Keratinocyte (primary cell): Measurements from ENCODE around the gene NKAPD1. TPM values are rescaled to one million over a fixed set of nuclear protein-coding genes. Genes with fewer than 3 reads are reported as not detected.

Source experiments
- DNase-seq: peaks from one replicate; pipeline ENCODE4 v3.0.0-alpha.2; 2011; ENCODE audit warnings: low read depth, missing footprints, low spot score
- FAIRE-seq: peaks from 2 replicates; lab custom pipeline; 2011; peaks lifted over from hg19 to GRCh38; lab: Jason Lieb, UNC
- H2AFZ ChIP-seq: 2 replicates; pipeline ENCODE4 v1.6.0; 2012; ENCODE audit warnings: low read length, control low read depth, inconsistent platforms; ENCODE audit not compliant: control insufficient read depth
- H3K27ac ChIP-seq: 2 replicates; pipeline ENCODE4 v1.5.1; 2011; ENCODE audit warnings: low read length; ENCODE audit not compliant: control insufficient read depth, insufficient read depth
- H3K27me3 ChIP-seq: 3 replicates; pipeline ENCODE4 v1.6.0; 2011; ENCODE audit warnings: low read length; ENCODE audit not compliant: control insufficient read depth, insufficient read depth; ENCODE audit errors: extremely low read depth
- H3K36me3 ChIP-seq, 2 experiments: 2 replicates in 1 of 2; 3 replicates in 1 of 2; pipeline ENCODE4 v1.5.1; 2011; ENCODE audit warnings: low read length in 2 of 2, mild to moderate bottlenecking in 1 of 2; ENCODE audit not compliant: control insufficient read depth in 2 of 2, insufficient read depth in 2 of 2; ENCODE audit errors: extremely low read depth in 1 of 2
- H3K4me1 ChIP-seq: 3 replicates; pipeline ENCODE4 v1.5.1; 2011; ENCODE audit warnings: low read length; ENCODE audit not compliant: control insufficient read depth, insufficient read depth; ENCODE audit errors: extremely low read depth
- H3K4me2 ChIP-seq: 3 replicates; pipeline ENCODE4 v1.6.0; 2011; ENCODE audit warnings: low read depth, low read length; ENCODE audit not compliant: control insufficient read depth, insufficient read depth; ENCODE audit errors: extremely low read depth
- H3K4me3 ChIP-seq, 3 experiments: fragments of 200-600 bp in 1 of 3; sonication (generic) in 1 of 3; 2 replicates in 2 of 3; 3 replicates in 1 of 3; pipeline ENCODE4 v1.5.1; 2011 to 2016; ENCODE audit warnings: low read length in 3 of 3, mild to moderate bottlenecking in 3 of 3, control low read depth in 2 of 3, inconsistent platforms in 1 of 3, low read depth in 1 of 3, mixed read lengths in 1 of 3, mixed run types in 1 of 3, moderate library complexity in 1 of 3; ENCODE audit not compliant: control insufficient read depth in 2 of 3, insufficient read depth in 2 of 3; ENCODE audit errors: extremely low read depth in 1 of 3
- H3K79me2 ChIP-seq: 2 replicates; pipeline ENCODE4 v1.6.0; 2012; ENCODE audit warnings: low read length; ENCODE audit not compliant: control insufficient read depth, insufficient read depth
- H3K9ac ChIP-seq: 3 replicates; pipeline ENCODE4 v1.6.0; 2011; ENCODE audit warnings: low read length; ENCODE audit not compliant: control insufficient read depth, insufficient read depth; ENCODE audit errors: extremely low read depth
- H3K9me1 ChIP-seq: 3 replicates; pipeline ENCODE4 v1.6.0; 2011; ENCODE audit warnings: low read length; ENCODE audit not compliant: control insufficient read depth, insufficient read depth; ENCODE audit errors: extremely low read depth
- H3K9me3 ChIP-seq: 2 replicates; pipeline ENCODE4 v1.5.1; 2012; ENCODE audit warnings: low read depth, low read length; ENCODE audit not compliant: control insufficient read depth
- H4K20me1 ChIP-seq: 3 replicates; pipeline ENCODE4 v1.6.0; 2011; ENCODE audit warnings: low read length; ENCODE audit not compliant: control insufficient read depth, insufficient read depth; ENCODE audit errors: extremely low read depth
- EZH2 ChIP-seq: IDR thresholded peaks from one replicate; pipeline ENCODE4 v1.6.1; 2012; ENCODE audit warnings: inconsistent platforms, mild to moderate bottlenecking, low read length, moderate library complexity
- dilution Hi-C: fragments of 300-500 bp; cut with MboI; formaldehyde crosslinking; loops from one replicate; pipeline ENCODE4 v1.7.0; 2020; ENCODE audit warnings: low sequenced_read_pairs; ENCODE audit not compliant: extremely low pct_ligation_motif_present
- polyA plus RNA-seq, 5 experiments: library from polyadenylated mRNA; depleted of rRNA in 3 of 5; stranded (reverse) in 3 of 5; stranded (forward) in 1 of 5; unstranded in 1 of 5; fragments of >200 nt; gene quantifications; 1 replicate in 1 of 5; 2 replicates in 3 of 5; 3 replicates in 1 of 5; pipeline versions ENCODE4 v1.2.1 to v1.2.3, GENCODE V29; 2011 to 2012; ENCODE audit warnings: missing spikeins in 2 of 5, low read depth in 1 of 5, low replicate concordance in 1 of 5
- TF ChIP-seq, protein P1 (sequence below), 3 experiments: IDR thresholded peaks in 1 of 3; conservative IDR thresholded peaks in 1 of 3; optimal IDR thresholded peaks in 1 of 3; 2 replicates in 2 of 3; 3 replicates in 1 of 3; pipeline versions ENCODE3 to v1.5.1; 2011; ENCODE audit warnings: low read length in 3 of 3, mild to moderate bottlenecking in 3 of 3, moderate library complexity in 2 of 3, control low read depth in 1 of 3, inconsistent platforms in 1 of 3; ENCODE audit not compliant: insufficient read depth in 2 of 3; ENCODE audit errors: extremely low read depth in 1 of 3

The NKAPD1 gene
- polyA plus RNA-seq, 1 donor (not counting 4 experiments of a cell fraction or from before 2014, with no cell fraction given), result 18.9 TPM

DNA sequence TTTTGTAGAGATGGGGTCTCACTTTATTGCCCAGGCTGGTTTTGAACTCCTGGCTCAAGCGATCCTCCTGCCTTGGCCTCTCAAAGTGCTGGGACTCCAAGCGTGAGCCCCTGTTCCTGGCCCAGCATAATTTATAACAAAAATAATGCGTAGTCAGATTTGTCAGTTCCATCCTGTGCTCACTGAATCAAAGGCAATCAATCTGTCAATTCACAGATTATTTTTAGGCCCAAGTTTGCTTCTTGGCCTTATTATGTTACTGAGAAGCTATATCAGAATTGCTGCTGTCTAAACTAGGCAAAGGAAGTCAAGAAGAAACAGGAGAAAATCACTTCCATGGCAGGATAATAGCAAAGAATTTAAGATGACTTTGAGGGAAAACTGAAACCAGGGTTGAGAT lies 40.2 kb upstream of the NKAPD1 start:
- H3K9me3 ChIP-seq, result no peaks in the 10 kb centered on the region
- H3K4me2 ChIP-seq, result no peak overlapping the region
- peaks cover 12 to 24% of the 10 kb centered on the region in 2 experiments for H3K36me3 ChIP-seq
- H3K79me2 ChIP-seq, result peaks cover 3% of the 10 kb centered on the region
- FAIRE-seq (no peak), DNase-seq (no peak)
- no peaks in the 10 kb centered on the region for H3K27me3 ChIP-seq
- dilution Hi-C loops, result no loop called here
- H3K4me1 ChIP-seq, result no peaks in the 10 kb centered on the region
- no peaks in the 10 kb centered on the region for H4K20me1 ChIP-seq
- TF ChIP-seq EZH2, result no peak
- TF ChIP-seq, protein P1, sequence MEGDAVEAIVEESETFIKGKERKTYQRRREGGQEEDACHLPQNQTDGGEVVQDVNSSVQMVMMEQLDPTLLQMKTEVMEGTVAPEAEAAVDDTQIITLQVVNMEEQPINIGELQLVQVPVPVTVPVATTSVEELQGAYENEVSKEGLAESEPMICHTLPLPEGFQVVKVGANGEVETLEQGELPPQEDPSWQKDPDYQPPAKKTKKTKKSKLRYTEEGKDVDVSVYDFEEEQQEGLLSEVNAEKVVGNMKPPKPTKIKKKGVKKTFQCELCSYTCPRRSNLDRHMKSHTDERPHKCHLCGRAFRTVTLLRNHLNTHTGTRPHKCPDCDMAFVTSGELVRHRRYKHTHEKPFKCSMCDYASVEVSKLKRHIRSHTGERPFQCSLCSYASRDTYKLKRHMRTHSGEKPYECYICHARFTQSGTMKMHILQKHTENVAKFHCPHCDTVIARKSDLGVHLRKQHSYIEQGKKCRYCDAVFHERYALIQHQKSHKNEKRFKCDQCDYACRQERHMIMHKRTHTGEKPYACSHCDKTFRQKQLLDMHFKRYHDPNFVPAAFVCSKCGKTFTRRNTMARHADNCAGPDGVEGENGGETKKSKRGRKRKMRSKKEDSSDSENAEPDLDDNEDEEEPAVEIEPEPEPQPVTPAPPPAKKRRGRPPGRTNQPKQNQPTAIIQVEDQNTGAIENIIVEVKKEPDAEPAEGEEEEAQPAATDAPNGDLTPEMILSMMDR (optimal IDR thresholded peaks at IDR 0.05 in 1 of 3, IDR thresholded peaks at IDR 0.05 in 1 of 3, conservative IDR thresholded peaks at IDR 0.05 in 1 of 3; ENCODE audit: extremely low read depth in 1 of 3, insufficient read depth in 2 of 3, low read length in 3 of 3), result no peak
- H3K9ac ChIP-seq, result no peak overlapping the region
- no peak overlapping the region for H3K27ac ChIP-seq
- H3K4me3 ChIP-seq, result no peak overlapping the region
- H3K9me1 ChIP-seq, result no peaks in the 10 kb centered on the region
- no peak overlapping the region for H2AFZ ChIP-seq

DNA sequence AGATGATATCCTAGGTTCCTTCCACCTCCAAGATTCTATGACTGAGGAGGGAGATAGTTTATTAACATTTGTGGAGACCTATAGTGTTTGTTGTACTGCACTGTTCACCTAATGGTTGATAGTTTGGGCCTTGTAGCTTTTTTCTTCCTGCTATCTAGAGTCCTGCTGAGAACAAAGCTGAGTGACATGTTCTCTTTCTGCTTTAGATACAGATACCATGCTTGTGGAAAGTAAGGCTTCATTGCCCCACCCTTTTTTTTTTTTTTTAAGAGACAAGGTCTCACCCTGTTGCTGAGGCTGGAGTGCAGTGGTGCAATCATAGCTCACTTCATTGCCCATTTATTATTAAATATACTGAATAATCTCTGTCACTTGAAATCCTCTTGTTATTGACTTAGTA lies 36.6 kb upstream of the NKAPD1 start:
- H3K79me2 ChIP-seq, result no peaks in the 10 kb centered on the region
- H4K20me1 ChIP-seq, result no peaks in the 10 kb centered on the region
- H3K9me3 ChIP-seq, result no peaks in the 10 kb centered on the region
- DNase-seq (no peak), FAIRE-seq (no peak)
- no peak overlapping the region for H2AFZ ChIP-seq
- no peak overlapping the region for H3K27ac ChIP-seq
- dilution Hi-C loops, result no loop called here
- H3K4me1 ChIP-seq, result peaks cover 11% of the 10 kb centered on the region
- H3K36me3 ChIP-seq, result peaks cover 6 to 11% of the 10 kb centered on the region in 2 experiments
- H3K27me3 ChIP-seq, result no peaks in the 10 kb centered on the region
- H3K9ac ChIP-seq, result no peak overlapping the region
- TF ChIP-seq EZH2, result no peak
- TF ChIP-seq, protein P1 (optimal IDR thresholded peaks at IDR 0.05 in 1 of 3, IDR thresholded peaks at IDR 0.05 in 1 of 3, conservative IDR thresholded peaks at IDR 0.05 in 1 of 3; ENCODE audit: extremely low read depth in 1 of 3, insufficient read depth in 2 of 3, low read length in 3 of 3), result no peak
- no peaks in the 10 kb centered on the region for H3K9me1 ChIP-seq
- H3K4me3 ChIP-seq, result no peak overlapping the region
- H3K4me2 ChIP-seq, result no peak overlapping the region
